D341Med (cell line): Measurements from ENCODE around the gene AKAP8L.
A peak's percentile ranks its signal among the peaks of the same experiment; 100 is the strongest.
"Not testable (repeated sequence)": the region's sequence is repeated elsewhere in the genome, so short reads cannot be mapped to it uniquely, and the experiment has no call there.

ENCODE experiments used
- DNase-seq: peaks from one replicate; pipeline ENCODE4 v3.0.0; 2012; ENCODE audit warnings: low spot score

AKAP8L gene

GRCh38 chr19:15352535-15352934 lies 66.3 kb downstream of the AKAP8L start:
- not testable (repeated sequence) for DNase-seq

GRCh38 chr19:15341328-15341727 lies 77.5 kb downstream of the AKAP8L start:
- DNase-seq, result not testable (repeated sequence)

GRCh38 chr19:15340086-15340485 lies 78.7 kb downstream of the AKAP8L start:
- DNase-seq, result no peak

DNA sequence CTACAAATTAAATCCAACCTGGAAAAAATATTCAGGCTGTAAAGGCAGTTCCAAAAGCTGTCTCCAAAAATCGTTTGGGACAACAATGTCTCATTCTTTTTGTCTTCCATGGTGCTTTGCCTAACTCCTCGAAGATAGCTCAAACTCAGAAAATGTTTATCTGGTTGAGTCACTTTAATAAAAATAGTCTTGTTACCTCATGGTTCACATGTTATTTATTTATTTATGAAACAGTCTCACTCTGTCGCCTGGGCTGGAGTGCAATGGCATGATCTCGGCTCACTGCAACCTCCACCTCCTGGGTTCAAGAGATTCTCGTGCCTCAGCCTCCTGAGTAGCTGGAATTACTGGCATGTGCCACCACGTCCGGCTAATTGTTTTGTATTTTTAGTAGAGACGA lies 81.6 kb downstream of the AKAP8L start:
- no peak for DNase-seq

DNA sequence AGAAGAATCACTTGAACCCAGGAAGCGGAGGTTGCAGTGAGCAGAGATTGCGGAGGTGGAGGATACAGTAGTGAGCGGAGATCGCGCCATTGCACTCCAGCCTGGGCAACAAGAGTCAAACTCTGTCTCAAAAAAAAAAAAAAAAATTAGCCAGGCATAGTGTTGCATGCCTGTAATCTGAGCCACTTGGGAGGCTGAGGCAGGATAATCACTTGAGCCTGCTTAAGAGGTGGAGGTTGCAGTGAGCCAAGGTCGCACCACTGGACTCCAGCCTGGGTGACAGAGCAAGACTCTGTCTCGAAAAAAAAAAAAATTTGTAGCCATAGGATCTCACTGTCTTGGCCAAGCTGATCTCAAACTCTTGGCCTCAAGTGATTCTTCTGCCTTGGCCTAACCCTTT lies 82.8 kb downstream of the AKAP8L start:
- DNase-seq, result not testable (repeated sequence)

- peak; percentile 96 for DNase-seq
Measured at GRCh38 chr19:15332311-15332996, 86.3 kb downstream of the AKAP8L start, which contains the start of gene BRD4. Gene BRD4, minus strand, starts transcription at chr19:15332539. Its CDS starts 59,440 bp downstream, at chr19:15273099.

DNA sequence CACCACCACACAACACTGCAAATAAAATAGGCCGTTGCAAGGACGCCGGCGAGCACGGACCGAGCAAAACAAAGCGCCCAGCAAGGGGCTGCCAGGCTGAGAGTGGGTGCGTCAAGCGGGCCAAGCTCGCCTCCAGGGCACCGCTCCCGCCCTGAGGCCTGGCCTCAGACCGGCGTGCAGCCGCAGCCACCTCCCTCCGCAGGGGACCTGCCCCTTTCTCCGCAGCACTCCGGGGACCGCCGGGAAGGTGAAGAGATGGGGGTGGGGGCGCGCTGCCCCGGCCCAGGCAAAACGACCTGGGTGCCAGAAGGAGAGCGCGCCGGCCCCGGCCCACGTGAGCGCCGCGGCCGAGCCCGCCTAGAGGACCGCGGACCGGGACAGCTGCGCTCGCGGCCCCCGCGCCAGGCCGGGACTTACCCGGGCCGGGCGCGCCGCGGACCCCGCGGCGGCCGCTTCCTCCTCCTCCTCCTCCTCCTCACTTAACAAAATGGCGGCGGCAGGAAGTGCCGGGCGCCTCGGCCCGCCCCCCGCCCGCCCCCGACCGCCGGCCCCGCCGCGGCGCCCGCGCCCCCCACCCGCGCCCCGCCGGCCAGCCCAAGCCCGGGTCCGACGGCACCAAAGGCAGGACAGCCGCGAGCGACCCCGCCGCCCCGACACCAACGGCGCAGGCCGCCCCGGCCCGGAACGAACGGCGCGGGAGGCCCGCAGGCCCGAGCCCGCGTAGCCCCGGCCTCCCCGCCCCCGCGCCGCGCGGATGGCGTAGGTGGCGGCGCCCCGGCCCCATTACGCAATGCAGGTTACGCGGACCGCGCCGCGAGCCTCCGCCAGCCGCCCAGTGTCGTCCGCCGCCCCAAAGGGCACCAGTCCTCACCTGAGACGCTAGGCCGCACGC lies 87.1 kb downstream of the AKAP8L start:
- DNase-seq, result peak; percentile 89

GRCh38 chr19:15330801-15331418 lies 87.9 kb downstream of the AKAP8L start:
- no peak for DNase-seq
